ENCODE results near the gene KDM6A. TPM values are rescaled to one million over a fixed set of nuclear protein-coding genes. Genes with fewer than 3 reads are reported as not detected.

Gene KDM6A
- 11.3 and 30.8 TPM in 2 replicates for total RNA-seq

DNA sequence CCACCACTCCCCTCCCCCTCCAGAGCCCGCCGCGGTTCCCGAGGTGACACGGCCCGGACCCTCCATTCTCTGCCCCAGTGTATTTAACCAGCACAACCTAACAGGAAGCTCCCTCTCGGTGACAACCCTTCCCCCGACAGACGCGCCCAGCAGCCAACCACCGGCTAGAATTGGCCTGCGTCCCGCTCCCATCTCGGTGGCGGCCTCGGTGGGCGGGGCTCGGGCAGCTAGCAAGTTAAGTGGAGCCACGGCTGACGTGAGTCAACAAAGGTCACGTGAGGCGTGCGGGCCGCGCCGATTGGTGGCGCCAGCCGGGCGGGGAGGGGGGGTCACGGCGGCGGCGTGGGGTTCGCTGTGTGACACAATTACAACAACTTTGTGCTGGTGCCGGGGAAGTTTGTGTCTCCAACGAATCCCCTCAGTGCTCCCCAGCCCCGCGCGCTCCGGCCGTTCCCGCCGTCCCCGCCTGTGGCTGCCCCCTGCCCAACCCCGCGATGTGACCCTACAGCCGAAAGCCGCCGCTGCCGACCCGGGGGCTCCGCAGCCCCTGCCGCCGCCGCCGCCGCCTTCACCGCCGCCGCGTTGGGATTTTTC, at the start of gene KDM6A:
KDM6A (plus strand) TSS at position 368 of the 594 bp plus-strand sequence. CDS start 364 bp downstream, outside the sequence.

GRCh38 chrX:44843753-44844152, 29.2 kb upstream of the KDM6A start, which contains the start of gene DUSP21:
Gene DUSP21 (plus strand): TSS chrX:44844021. CDS start chrX:44844133, 112 bp downstream.

Other genes starting within 250 kb of the KDM6A start
- not detected in 2 replicates for gene DUSP21, start 29.2 kb upstream of the KDM6A start, total RNA-seq